GM06990 (cell line): ENCODE results near the gene SAA2.

Experiments used
- DNase-seq: peaks from one replicate; pipeline ENCODE4 v3.0.0-alpha.2; 2011; ENCODE audit not compliant: insufficient read length; ENCODE audit errors: extremely low read depth
- H3K27me3 ChIP-seq: replicated peaks from 2 replicates; pipeline ENCODE4 v1.6.0; 2011; ENCODE audit warnings: low read length; ENCODE audit not compliant: control insufficient read depth, insufficient read depth
- H3K36me3 ChIP-seq: 2 replicates; pipeline ENCODE4 v1.5.1; 2011; ENCODE audit warnings: low read length; ENCODE audit not compliant: control insufficient read depth, insufficient read depth
- H3K4me3 ChIP-seq: replicated peaks from 2 replicates; pipeline ENCODE4 v1.5.1; 2011; ENCODE audit warnings: low read depth, mild to moderate bottlenecking, control low read depth, low read length
- TF ChIP-seq, protein P1 (sequence below): IDR thresholded peaks from 2 replicates; pipeline ENCODE4 v1.5.1; 2011; ENCODE audit warnings: low read length, control low read depth, mild to moderate bottlenecking, inconsistent platforms; ENCODE audit not compliant: insufficient read depth, poor library complexity, severe bottlenecking

SAA2 gene

DNA sequence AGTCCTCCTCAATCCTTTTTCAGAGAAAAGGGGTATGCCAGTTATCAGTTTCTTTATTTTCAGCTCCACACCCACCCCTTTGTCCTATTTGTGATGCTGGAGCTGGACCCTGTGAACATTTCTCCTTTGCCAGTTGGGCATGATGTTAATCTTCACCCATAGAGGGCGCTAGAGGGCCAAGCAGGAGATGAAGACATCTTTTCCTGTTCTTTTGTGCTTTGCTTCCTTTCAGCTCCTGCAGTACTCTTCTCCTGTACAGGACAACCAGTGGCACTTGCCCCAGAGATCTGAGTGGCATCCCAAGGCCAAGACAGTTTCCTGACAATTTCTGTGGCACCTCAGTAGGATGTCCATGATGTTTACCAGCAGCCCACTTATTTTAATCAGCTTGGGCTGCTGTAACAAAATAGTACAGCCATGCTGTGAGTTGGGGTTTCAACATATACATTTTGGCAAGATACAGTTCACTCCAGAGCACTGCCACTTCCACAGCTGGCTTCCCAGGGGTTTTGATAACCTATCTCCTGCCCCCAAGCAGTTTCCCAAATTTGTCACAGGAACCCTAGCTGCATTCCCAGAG, 4.6 kb downstream of the SAA2 start:
- Histone ChIP-seq H3K4me3 (no peak overlapping the region), H3K27me3 (no peaks in the 10 kb centered on the region), H3K36me3 (no peaks in the 10 kb centered on the region)
- TF ChIP-seq, protein P1, sequence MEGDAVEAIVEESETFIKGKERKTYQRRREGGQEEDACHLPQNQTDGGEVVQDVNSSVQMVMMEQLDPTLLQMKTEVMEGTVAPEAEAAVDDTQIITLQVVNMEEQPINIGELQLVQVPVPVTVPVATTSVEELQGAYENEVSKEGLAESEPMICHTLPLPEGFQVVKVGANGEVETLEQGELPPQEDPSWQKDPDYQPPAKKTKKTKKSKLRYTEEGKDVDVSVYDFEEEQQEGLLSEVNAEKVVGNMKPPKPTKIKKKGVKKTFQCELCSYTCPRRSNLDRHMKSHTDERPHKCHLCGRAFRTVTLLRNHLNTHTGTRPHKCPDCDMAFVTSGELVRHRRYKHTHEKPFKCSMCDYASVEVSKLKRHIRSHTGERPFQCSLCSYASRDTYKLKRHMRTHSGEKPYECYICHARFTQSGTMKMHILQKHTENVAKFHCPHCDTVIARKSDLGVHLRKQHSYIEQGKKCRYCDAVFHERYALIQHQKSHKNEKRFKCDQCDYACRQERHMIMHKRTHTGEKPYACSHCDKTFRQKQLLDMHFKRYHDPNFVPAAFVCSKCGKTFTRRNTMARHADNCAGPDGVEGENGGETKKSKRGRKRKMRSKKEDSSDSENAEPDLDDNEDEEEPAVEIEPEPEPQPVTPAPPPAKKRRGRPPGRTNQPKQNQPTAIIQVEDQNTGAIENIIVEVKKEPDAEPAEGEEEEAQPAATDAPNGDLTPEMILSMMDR: peak; percentile 91
- DNase-seq: peak; percentile 31

DNA sequence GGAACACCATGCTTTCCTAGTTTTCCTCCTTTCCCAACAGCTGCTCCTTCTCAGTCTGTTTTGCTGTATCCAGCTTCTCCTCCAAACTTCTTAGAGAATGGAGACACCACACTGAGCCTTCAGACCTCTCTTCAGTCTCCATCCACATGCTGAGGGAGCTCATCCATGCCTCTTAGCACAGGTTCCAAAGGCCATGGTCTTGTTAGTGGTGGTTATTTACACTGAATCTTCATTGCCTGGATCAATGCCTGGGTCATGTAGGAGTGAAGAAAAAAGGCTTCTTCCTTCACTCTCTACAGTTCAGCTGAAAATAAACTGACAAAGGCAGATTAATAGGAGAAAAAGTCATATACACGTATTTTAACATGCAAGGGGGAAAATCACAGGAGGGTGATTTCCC, 8.8 kb downstream of the SAA2 start:
- Histone ChIP-seq H3K36me3 (no peaks in the 10 kb centered on the region), H3K27me3 (no peaks in the 10 kb centered on the region), H3K4me3 (no peak overlapping the region)
- TF ChIP-seq, protein P1: no peak
- DNase-seq: no peak

DNA sequence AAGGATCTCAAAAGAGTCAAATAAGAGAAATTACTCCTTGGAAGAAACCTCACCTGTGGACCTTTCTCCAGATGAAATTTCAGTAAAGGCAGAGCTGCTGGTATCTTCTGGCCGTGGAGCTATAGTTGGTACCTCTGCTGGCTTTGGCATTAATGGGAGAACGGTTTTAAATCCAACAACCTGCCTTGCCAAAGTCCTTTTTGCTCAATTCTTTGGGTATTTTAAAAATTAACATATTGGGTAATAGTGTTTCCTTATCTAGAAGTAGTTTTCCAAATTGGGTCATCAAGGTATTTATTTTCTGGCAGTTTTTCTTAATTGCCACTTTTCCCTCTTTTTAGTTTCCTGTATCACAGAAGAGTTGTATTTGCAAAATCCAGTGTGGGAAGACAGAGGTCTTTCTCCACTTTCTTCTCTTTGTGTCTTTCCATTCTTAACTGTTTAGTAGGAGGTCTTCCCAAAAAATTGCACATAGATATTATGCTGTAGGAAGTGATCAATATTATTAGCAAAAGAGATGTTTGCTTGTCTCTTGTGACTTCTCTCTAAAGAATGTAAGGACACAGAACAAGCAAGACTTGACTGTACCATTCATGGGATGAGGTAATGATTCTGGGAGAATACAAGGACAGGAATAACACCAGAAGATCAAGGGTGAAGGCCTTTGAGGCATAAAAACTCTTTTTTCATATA, 11.7 kb downstream of the SAA2 start, which contains the start of gene SAA4:
Gene SAA4, minus strand, starts transcription at position 139 of the 693 bp plus-strand sequence. CDS start 876 bp downstream, outside the sequence.
- H3K4me3 ChIP-seq: no peak within 1 kb of the TSS
- no peaks in the 10 kb centered on the region for H3K36me3 ChIP-seq
- no peaks in the 10 kb centered on the region for H3K27me3 ChIP-seq
- no peak for DNase-seq
- TF ChIP-seq, protein P1: no peak

DNA sequence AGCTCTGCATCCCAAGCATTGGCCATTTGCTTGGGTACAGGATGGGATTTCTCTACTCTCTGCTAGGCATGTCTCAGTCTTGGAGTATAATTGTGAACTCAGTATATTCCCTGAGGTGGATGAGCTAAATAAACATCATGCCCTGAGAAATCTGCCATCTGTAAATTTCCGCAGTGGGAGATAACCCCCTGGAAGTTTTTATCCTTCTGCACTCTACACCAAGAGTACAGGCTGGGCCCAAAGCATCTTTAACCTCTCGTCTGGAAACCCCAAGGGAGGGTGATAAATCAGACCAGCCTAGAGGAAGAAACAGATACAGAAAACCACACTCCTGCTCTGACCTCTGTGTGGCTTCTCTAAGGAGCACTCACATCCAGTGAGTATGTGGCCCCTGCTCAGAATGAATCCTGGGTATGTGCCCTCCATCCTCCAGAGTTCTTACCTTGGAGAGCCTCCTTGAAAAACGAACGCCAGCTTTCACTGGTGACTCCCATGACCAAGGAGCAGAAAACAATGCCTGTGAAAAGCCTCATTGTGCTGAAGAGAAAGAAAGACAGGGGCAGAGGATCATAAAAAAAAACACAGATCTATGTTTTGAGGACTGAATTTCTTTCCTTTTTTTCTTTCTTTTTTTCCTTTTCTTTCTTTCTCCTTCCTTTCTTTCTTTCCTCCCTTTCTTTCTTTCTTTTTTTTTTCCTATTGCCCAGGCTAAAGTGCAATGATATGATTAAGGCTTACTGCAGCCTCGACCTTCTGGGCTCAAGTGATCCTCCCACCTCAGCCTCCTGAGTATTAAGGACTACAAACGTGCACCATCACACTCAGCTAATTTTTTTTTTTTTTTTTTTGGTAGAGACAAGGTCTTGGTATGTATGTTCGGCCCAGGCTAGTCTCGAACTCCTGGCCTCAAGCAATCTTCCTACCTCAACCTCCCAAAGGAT, 12.8 kb downstream of the SAA2 start:
- TF ChIP-seq, protein P1: no peak
- no peaks in the 10 kb centered on the region for H3K27me3 ChIP-seq
- no peaks in the 10 kb centered on the region for H3K36me3 ChIP-seq
- no peak overlapping the region for H3K4me3 ChIP-seq
- no peak for DNase-seq

DNA sequence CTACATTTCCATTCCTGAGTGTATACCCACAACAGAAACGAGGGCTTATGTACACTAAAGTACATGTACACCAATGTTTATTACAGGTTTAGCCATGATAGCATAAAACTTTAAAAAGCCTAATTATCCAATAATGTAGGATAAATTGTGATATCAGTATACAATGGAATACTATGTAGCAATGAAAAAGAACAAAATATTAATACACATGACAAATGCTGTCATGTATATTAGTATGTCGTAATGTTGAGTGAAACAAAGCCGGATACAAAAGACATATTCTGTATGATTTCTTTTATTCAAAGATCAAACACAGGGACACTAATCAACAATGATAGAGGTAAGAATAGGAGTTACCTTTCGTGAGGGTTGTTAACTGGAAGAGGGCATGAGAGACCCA, 14.6 kb downstream of the SAA2 start:
- Histone ChIP-seq H3K27me3 (no peaks in the 10 kb centered on the region), H3K36me3 (no peaks in the 10 kb centered on the region), H3K4me3 (no peak overlapping the region)
- DNase-seq: no peak
- TF ChIP-seq, protein P1: no peak
